Measurements from ENCODE around the gene PPP1R3E.

DNA sequence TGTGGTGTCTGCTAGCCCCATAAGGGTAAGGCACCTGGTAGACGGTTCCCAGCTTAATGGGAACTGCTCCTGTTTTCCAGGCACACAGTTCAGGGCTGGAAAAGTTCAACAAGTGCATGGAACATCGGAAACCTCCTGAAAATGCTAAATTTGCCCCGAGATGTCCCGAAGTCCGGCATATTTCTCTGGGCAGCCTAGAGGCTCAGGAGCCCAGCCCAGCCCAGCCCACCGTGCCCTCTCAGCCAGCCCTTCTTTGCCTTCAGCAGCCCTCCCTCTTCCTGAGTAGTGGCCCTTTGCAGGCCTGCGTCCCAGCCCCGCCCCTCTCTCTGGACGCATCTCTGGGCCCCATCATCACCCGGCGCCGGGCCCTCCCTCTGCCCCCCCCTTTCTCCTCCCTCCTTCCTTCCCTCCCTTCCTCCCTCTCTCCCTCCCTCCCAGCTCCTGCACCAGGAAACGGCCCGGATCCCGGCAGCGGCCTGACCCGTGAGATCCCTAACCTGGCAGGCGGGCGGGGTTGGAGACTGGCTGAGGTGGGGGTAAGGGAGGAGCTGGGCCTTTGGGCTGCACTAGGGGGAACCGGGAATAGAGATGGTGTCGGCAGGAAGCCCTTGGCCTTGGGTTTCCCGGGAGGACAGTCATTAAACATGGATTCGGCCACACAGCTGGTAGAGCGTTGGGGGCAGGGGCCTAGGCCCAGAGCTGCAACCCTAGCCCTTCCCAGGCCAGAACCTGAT, 3.9 kb upstream of the PPP1R3E start, which contains the start of gene BCL2L2:
- TF ChIP-seq, protein P1, sequence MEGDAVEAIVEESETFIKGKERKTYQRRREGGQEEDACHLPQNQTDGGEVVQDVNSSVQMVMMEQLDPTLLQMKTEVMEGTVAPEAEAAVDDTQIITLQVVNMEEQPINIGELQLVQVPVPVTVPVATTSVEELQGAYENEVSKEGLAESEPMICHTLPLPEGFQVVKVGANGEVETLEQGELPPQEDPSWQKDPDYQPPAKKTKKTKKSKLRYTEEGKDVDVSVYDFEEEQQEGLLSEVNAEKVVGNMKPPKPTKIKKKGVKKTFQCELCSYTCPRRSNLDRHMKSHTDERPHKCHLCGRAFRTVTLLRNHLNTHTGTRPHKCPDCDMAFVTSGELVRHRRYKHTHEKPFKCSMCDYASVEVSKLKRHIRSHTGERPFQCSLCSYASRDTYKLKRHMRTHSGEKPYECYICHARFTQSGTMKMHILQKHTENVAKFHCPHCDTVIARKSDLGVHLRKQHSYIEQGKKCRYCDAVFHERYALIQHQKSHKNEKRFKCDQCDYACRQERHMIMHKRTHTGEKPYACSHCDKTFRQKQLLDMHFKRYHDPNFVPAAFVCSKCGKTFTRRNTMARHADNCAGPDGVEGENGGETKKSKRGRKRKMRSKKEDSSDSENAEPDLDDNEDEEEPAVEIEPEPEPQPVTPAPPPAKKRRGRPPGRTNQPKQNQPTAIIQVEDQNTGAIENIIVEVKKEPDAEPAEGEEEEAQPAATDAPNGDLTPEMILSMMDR (CRISPR knock-in tag; IDR thresholded peaks at IDR 0.05), result peak; percentile 54
- TF ChIP-seq, protein P2, sequence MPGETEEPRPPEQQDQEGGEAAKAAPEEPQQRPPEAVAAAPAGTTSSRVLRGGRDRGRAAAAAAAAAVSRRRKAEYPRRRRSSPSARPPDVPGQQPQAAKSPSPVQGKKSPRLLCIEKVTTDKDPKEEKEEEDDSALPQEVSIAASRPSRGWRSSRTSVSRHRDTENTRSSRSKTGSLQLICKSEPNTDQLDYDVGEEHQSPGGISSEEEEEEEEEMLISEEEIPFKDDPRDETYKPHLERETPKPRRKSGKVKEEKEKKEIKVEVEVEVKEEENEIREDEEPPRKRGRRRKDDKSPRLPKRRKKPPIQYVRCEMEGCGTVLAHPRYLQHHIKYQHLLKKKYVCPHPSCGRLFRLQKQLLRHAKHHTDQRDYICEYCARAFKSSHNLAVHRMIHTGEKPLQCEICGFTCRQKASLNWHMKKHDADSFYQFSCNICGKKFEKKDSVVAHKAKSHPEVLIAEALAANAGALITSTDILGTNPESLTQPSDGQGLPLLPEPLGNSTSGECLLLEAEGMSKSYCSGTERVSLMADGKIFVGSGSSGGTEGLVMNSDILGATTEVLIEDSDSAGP (CRISPR knock-in tag; IDR thresholded peaks at IDR 0.05; ENCODE audit: borderline replicate concordance), result no peak
- TF ChIP-seq ZNF121 (CRISPR knock-in tag; IDR thresholded peaks at IDR 0.05), result no peak
